HEK293T (cell line): Measurements from ENCODE around the gene TMC8.

Source experiments
- CTCF ChIA-PET: fragments of 350-600 bp; formaldehyde crosslinking; extraction: SDS; loops from one replicate; lab custom pipeline; 2021; ENCODE audit warnings: antibody characterized with exemption, inconsistent platforms; lab: Yijun Ruan, JAX
- POLR2A ChIA-PET: fragments of 350-600 bp; formaldehyde crosslinking; extraction: SDS; loops from one replicate; lab custom pipeline; 2020; ENCODE audit warnings: antibody characterized with exemption, inconsistent platforms; lab: Yijun Ruan, JAX
- DNase-seq: peaks from one replicate; pipeline ENCODE4 v3.0.0; 2012; ENCODE audit warnings: mixed read lengths; ENCODE audit errors: extremely low spot score
- ARNT ChIP-seq: fragments of 450-650 bp; IDR thresholded peaks from 2 replicates; pipeline ENCODE4 v1.6.1; 2017; ENCODE audit warnings: mild to moderate bottlenecking
- BHLHE40 ChIP-seq: fragments of 450-650 bp; IDR thresholded peaks from 2 replicates; pipeline ENCODE4 v1.6.1; 2016; ENCODE audit warnings: mild to moderate bottlenecking, moderate library complexity, borderline replicate concordance
- CTBP1 ChIP-seq: fragments of 450-650 bp; IDR thresholded peaks from 2 replicates; pipeline ENCODE4 v1.6.1; 2016; ENCODE audit warnings: borderline replicate concordance
- ELF4 ChIP-seq: fragments of 450-650 bp; IDR thresholded peaks from 2 replicates; pipeline ENCODE4 v1.6.1; 2017; ENCODE audit warnings: antibody characterized with exemption
- FOXA1 ChIP-seq: fragments of 450-650 bp; IDR thresholded peaks from 2 replicates; pipeline ENCODE4 v1.6.1; 2016; ENCODE audit warnings: mild to moderate bottlenecking
- FOXK2 ChIP-seq: fragments of 450-650 bp; IDR thresholded peaks from 2 replicates; pipeline ENCODE4 v1.6.1; 2016; ENCODE audit warnings: mild to moderate bottlenecking
- FOXM1 ChIP-seq: fragments of 450-650 bp; IDR thresholded peaks from 2 replicates; pipeline ENCODE4 v1.6.1; 2017; ENCODE audit warnings: mild to moderate bottlenecking, borderline replicate concordance
- HDGF ChIP-seq: fragments of 450-650 bp; IDR thresholded peaks from 2 replicates; pipeline ENCODE4 v1.6.1; 2017; ENCODE audit warnings: antibody characterized with exemption, borderline replicate concordance
- L3MBTL2 ChIP-seq: fragments of 450-650 bp; conservative IDR thresholded peaks from 2 replicates; pipeline ENCODE4 v1.6.1; 2016; ENCODE audit warnings: mild to moderate bottlenecking
- LEF1 ChIP-seq: fragments of 450-650 bp; IDR thresholded peaks from 2 replicates; pipeline ENCODE4 v1.6.1; 2017; ENCODE audit warnings: mild to moderate bottlenecking, borderline replicate concordance
- NFRKB ChIP-seq: fragments of 450-650 bp; IDR thresholded peaks from 2 replicates; pipeline ENCODE4 v1.6.1; 2016; ENCODE audit warnings: mild to moderate bottlenecking, moderate library complexity
- PKNOX1 ChIP-seq: fragments of 450-650 bp; IDR thresholded peaks from 2 replicates; pipeline ENCODE4 v1.6.1; 2016
- SP1 ChIP-seq: fragments of 450-650 bp; IDR thresholded peaks from 2 replicates; pipeline ENCODE4 v1.6.1; 2017
- SUZ12 ChIP-seq: fragments of 450-650 bp; IDR thresholded peaks from 2 replicates; pipeline ENCODE4 v1.6.1; 2016; ENCODE audit warnings: mild to moderate bottlenecking
- TARDBP ChIP-seq: fragments of 450-650 bp; IDR thresholded peaks from 2 replicates; pipeline ENCODE4 v1.6.1; 2016
- ZNF384 ChIP-seq: fragments of 450-650 bp; IDR thresholded peaks from 2 replicates; pipeline ENCODE4 v1.6.1; 2016

Gene TMC8

GRCh38 chr17:78092794-78093324, 37.7 kb upstream of the TMC8 start:
- ChIA-PET CTCF (interaction anchor here (0.7 to 1.2 kb wide), 2 partner anchors 8 to 79 kb away, joined by 3 to 6 read pairs; no protein-coding TSS in a partner anchor), POLR2A (no interaction called here)
- no peak for TF ChIP-seq PKNOX1
- no peak for TF ChIP-seq TARDBP
- no peak for TF ChIP-seq HDGF
- DNase-seq: no peak

- TF ChIP-seq FOXM1 (no peak), TARDBP (no peak), CTBP1 (no peak), L3MBTL2 (no peak), FOXK2 (no peak), ZNF384 (no peak), NFRKB (no peak), HDGF (no peak), ARNT (no peak), SP1 (no peak), PKNOX1 (no peak), SUZ12 (no peak), ELF4 (no peak)
- POLR2A ChIA-PET: no interaction called here
- CTCF ChIA-PET: no interaction called here
- no peak for DNase-seq
These were observed 35.5 kb upstream of the TMC8 start for GRCh38 chr17:78095035-78095434.

GRCh38 chr17:78096093-78096492, 34.5 kb upstream of the TMC8 start:
- TF ChIP-seq FOXM1: no peak
- TF ChIP-seq BHLHE40: no peak
- no peak for TF ChIP-seq SP1
- no peak for TF ChIP-seq SUZ12
- no peak for TF ChIP-seq ZNF384
- no peak for TF ChIP-seq FOXA1
- no peak for TF ChIP-seq L3MBTL2
- TF ChIP-seq NFRKB: no peak
- no peak for TF ChIP-seq CTBP1
- no peak for TF ChIP-seq TARDBP
- no peak for TF ChIP-seq FOXK2
- ChIA-PET POLR2A (interaction anchor here (0.8 kb wide), 1 partner anchor 118 kb away, joined by 3 read pairs; the partner anchor contains the start of gene BIRC5), CTCF (interaction anchor here (0.7 to 1.2 kb wide), 2 partner anchors 10 to 11 kb away, joined by 3 read pairs; no protein-coding TSS in a partner anchor)

GRCh38 chr17:78101112-78101511, 29.5 kb upstream of the TMC8 start:
- POLR2A ChIA-PET: no interaction called here
- TF ChIP-seq ELF4: no peak
- no peak for TF ChIP-seq FOXA1
- TF ChIP-seq ZNF384: no peak
- TF ChIP-seq FOXM1: no peak
- no peak for TF ChIP-seq PKNOX1
- no peak for TF ChIP-seq LEF1
- no peak for TF ChIP-seq CTBP1
- no peak for TF ChIP-seq TARDBP
- TF ChIP-seq BHLHE40: no peak
- no peak for TF ChIP-seq HDGF
- no peak for TF ChIP-seq NFRKB
- CTCF ChIA-PET: no interaction called here
- DNase-seq: no peak

More at GRCh38 chr17:78096093-78096492, 34.5 kb upstream of the TMC8 start:
- no peak for DNase-seq

- POLR2A ChIA-PET: no interaction called here
- DNase-seq: no peak
- CTCF ChIA-PET: no interaction called here
- TF ChIP-seq FOXA1 (no peak), LEF1 (no peak), ELF4 (no peak), HDGF (no peak), NFRKB (no peak), ZNF384 (no peak), FOXK2 (no peak), PKNOX1 (no peak), SUZ12 (no peak), FOXM1 (no peak), BHLHE40 (no peak), L3MBTL2 (no peak), ARNT (no peak), SP1 (no peak), CTBP1 (no peak), TARDBP (no peak)
These were observed 29.0 kb upstream of the TMC8 start for GRCh38 chr17:78101542-78101941.
